SJCRH30 (cell line): ENCODE measurements around the gene RABGAP1L. TPM values are rescaled to one million over a fixed set of nuclear protein-coding genes. Genes with fewer than 3 reads are reported as not detected.
"Not testable (repeated sequence)": the region's sequence is repeated elsewhere in the genome, so short reads cannot be mapped to it uniquely, and the experiment has no call there.

Experiments
- DNase-seq, 2 experiments: peaks; one replicate each; pipeline ENCODE4 v3.0.0-alpha.2; 2015 to 2020
- H3K27ac ChIP-seq: fragments of 250-450 bp; sonication (Bioruptor Pico); 2 replicates; pipeline ENCODE4 v1.5.1; 2020; ENCODE audit warnings: mild to moderate bottlenecking, moderate library complexity
- H3K27me3 ChIP-seq: fragments of 250-450 bp; sonication (Bioruptor Pico); 2 replicates; pipeline ENCODE4 v1.5.1; 2020; ENCODE audit warnings: mild to moderate bottlenecking, moderate library complexity
- H3K36me3 ChIP-seq: fragments of 250-450 bp; sonication (Bioruptor Pico); 2 replicates; pipeline ENCODE4 v1.5.1; 2020; ENCODE audit warnings: mild to moderate bottlenecking, moderate library complexity
- H3K4me1 ChIP-seq: fragments of 250-450 bp; sonication (Bioruptor Pico); 2 replicates; pipeline ENCODE4 v1.5.1; 2020; ENCODE audit warnings: mild to moderate bottlenecking, moderate library complexity
- H3K4me3 ChIP-seq: fragments of 250-450 bp; sonication (Bioruptor Pico); 2 replicates; pipeline ENCODE4 v1.5.1; 2020; ENCODE audit warnings: mild to moderate bottlenecking, moderate library complexity
- H3K9me3 ChIP-seq: fragments of 250-450 bp; sonication (Bioruptor Pico); replicated peaks from 2 replicates; pipeline ENCODE4 v1.5.1; 2020; ENCODE audit warnings: mild to moderate bottlenecking, moderate library complexity
- total RNA-seq: library from RNA; depleted of rRNA; stranded (reverse); fragments of >200 nt; shearing (Covaris generic); gene quantifications from 2 replicates; pipeline ENCODE4 v1.2.3, GENCODE V29; 2014

The RABGAP1L gene
- total RNA-seq, 1 experiment from 2014 or later, result 22.6 TPM

DNA sequence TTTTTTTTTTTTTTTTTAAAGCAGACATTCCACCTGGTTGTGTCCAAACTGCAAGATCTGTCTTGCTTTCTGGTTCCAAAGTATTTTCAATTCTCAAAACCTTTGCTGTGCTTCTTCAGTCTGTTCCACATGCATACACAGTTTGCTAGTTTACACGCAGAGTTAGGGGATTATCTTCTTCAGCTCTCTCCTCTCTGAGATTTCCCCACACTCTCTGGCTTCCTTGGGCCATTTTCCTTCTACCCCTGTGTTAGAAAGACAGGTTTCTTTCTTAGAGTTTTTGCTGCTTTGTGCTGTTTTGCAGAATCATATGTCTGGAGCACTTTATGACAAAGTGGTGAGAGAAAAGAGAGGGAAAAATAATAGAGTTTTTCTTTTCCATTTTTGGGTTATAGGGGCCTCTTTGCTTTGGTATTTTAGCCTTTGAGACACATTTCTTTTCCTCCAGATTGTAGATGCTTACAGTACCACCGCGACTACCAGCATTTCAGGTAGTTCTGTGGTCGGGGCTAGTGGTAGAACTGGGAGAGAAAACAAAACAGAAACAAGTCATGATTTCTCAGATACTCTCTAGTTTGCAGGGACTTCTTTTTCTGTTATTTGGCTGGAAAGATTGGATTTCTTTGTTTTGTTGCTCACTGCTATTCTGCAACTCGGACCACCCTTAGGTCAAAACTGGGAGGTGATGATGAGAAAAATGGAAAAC lies 66.3 kb downstream of the RABGAP1L start:
- Histone ChIP-seq H3K9me3 (no peaks in the 10 kb centered on the region), H3K27me3 (no peaks in the 10 kb centered on the region), H3K36me3 (no peaks in the 10 kb centered on the region), H3K4me1 (no peaks in the 10 kb centered on the region), H3K4me3 (no peak overlapping the region), H3K27ac (no peak overlapping the region)
- DNase-seq, result no peak

DNA sequence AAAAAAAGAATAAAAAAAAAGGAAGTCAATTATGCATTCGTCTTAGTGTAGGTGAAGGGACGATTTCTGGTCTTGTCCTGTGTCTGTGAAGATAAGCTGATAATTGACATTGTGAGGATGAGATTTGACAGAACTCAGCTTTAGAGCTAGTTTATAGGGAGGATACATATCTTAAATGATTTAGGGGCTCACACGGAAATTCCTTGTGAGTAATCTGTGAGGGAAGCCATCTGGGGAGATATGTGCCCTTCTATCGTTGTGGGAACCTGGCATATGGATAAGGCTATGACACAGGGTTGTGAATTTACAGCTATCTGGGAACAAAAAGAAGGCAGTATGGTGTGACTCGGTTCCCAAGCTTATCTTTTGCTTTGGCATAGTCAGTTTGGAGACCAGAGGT lies 71.1 kb downstream of the RABGAP1L start:
- Histone ChIP-seq H3K4me1 (no peaks in the 10 kb centered on the region), H3K27ac (no peak overlapping the region), H3K4me3 (no peak overlapping the region), H3K36me3 (no peaks in the 10 kb centered on the region), H3K27me3 (no peaks in the 10 kb centered on the region), H3K9me3 (no peaks in the 10 kb centered on the region)
- DNase-seq, result no peak

DNA sequence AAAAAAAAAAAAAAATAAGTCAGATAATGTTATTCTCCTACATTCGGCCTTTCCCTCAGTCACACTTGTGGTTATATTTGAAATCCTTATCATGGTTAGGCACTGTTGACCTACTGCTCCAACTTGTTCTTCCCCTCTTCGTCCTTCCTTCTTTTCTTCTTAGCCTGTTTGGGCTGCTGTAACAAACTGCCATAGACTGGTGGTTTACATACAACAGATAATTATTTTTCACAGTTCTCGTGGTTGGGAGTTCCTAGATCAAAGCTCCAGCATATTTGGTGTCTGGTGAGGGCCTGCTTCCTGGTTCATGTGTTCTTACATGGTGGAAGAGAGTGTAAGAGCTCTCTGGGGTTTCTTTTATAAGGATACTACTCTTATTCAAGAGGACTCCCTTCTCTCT lies 73.4 kb downstream of the RABGAP1L start:
- Histone ChIP-seq H3K27ac (no peak overlapping the region), H3K4me3 (no peak overlapping the region), H3K27me3 (no peaks in the 10 kb centered on the region), H3K36me3 (no peaks in the 10 kb centered on the region), H3K4me1 (no peaks in the 10 kb centered on the region), H3K9me3 (no peaks in the 10 kb centered on the region)
- no peak for DNase-seq

DNA sequence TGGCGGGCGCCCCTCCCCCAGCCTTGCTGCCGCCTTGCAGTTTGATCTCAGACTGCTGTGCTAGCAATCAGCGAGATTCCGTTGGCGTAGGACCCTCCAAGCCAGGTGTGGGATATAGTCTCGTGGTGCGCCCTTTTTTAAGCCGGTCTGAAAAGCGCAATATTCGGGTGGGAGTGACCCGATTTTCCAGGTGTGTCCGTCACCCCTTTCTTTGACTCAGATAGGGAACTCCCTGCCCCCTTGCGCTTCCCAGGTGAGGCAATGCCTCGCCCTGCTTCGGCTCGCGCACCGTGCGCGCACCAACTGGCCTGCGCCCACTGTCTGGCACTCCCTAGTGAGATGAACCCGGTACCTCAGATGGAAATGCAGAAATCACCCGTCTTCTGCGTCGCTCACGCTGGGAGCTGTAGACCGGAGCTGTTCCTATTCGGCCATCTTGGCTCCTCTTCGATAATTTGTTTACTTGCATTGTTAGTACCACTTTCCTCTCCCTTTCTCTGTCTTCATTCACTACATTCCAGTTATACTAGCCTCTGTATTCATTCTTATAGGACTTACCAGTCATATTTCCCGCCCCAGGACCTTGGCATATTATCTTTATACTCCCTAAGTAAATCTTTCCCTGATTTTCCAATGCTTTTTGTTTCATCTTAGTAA lies 79.7 kb downstream of the RABGAP1L start:
- not testable (repeated sequence) for H3K36me3 ChIP-seq, H3K4me1 ChIP-seq, DNase-seq, H3K9me3 ChIP-seq, H3K4me3 ChIP-seq, H3K27me3 ChIP-seq, H3K27ac ChIP-seq

DNA sequence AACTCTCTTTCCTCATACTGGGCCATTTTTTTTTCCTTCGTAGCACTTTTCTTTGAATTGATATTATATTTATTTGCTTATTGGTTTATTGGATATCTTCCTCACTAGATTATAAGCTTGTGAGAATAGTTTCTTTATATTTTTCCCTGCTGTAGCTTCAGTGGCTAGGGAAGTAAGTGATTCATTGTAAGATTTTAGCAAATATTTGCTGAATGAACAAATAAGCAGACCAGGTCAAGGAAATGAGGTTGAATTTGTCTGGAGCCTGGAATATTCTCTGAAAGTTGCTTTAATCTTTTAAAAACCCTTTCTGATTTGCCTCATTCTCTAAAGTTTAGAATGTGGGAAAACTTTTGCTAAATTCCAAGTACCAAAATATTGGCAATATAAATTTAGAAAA lies 80.2 kb downstream of the RABGAP1L start:
- Histone ChIP-seq H3K27ac (no peak overlapping the region), H3K4me1 (no peaks in the 10 kb centered on the region), H3K4me3 (no peak overlapping the region), H3K27me3 (no peaks in the 10 kb centered on the region), H3K9me3 (no peaks in the 10 kb centered on the region), H3K36me3 (no peaks in the 10 kb centered on the region)
- DNase-seq, result no peak

DNA sequence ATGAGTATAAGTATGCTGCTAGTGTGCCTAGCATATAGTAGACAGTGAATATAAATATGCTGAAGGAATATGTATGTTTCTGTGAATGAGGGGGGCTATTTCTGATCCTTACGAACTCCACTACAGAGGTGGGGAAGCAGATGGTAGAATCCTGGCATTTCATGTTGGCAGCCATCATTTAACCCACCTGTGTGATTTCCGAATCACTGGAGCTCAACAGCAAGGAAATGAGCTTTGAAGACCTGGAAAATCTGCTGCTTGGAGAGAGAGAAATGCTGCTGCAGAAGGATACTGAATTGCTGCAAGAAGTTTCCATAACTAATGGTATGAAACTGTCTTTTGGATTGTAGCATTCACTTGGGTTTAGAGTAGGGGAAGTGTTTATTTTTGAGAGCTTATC lies 83.5 kb downstream of the RABGAP1L start:
- H3K9me3 ChIP-seq, result no peaks in the 10 kb centered on the region
- no peak for DNase-seq
- H3K27me3 ChIP-seq, result no peaks in the 10 kb centered on the region
- H3K27ac ChIP-seq, result no peak overlapping the region
- H3K4me1 ChIP-seq, result no peaks in the 10 kb centered on the region
- 0 out of 2 replicates have a peak, but pooled peaks cover 3% of the 10 kb centered on the region for H3K36me3 ChIP-seq
- H3K4me3 ChIP-seq, result no peak overlapping the region

DNA sequence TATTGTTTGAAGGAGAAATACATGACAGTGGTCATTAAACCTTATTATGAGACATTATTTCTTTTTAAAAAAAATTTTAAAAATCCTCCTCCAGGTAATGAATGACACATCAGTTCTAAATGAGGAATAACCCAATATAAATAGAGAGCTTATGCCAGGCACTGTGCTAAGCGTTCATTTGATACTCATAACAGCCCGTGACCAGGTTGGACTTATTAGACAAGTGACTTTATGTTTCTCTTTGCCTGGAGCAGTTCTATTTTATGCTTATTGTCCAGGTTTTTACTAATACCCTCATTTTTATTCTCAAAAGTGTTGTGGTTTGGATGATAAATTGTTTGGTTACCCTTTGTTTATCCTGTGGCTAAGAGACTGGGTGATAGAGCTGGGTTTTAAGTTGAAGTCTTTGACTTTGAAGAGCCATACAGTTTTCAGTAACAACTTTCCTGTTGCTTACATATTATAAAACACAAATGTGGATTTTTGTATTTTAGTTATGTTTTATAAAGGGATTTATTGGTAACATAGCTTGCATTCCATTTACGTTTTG lies 84.2 kb downstream of the RABGAP1L start:
- Histone ChIP-seq H3K9me3 (no peaks in the 10 kb centered on the region), H3K27me3 (no peaks in the 10 kb centered on the region), H3K4me3 (no peak overlapping the region), H3K36me3 (0 out of 2 replicates have a peak, but pooled peaks cover 3% of the 10 kb centered on the region), H3K27ac (no peak overlapping the region), H3K4me1 (no peaks in the 10 kb centered on the region)
- DNase-seq, result peak in 1 of 2 experiments; percentile 2

DNA sequence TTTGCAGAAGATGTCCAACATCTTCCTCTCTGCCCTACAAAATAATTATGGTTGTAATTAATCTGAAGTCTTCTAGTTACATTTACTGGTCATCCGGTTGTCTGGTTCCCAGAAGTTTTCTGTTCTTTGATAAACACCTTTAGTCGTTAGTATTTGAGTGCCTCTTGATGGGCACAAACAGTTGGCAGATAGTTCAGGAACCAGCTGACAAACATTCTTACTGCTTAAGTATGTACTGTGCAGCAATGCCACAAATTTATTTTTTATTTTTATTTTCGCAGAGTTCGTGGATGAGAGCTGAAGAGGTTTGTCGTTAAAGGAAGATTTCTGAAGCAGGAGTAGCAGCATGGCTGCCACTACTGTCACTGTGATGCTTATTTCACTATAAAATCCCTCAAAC lies 84.7 kb downstream of the RABGAP1L start:
- H3K27ac ChIP-seq, result no peak overlapping the region
- no peak for DNase-seq
- no peaks in the 10 kb centered on the region for H3K9me3 ChIP-seq
- no peak overlapping the region for H3K4me3 ChIP-seq
- H3K4me1 ChIP-seq, result no peaks in the 10 kb centered on the region
- 0 out of 2 replicates have a peak, but pooled peaks cover 3% of the 10 kb centered on the region for H3K36me3 ChIP-seq
- H3K27me3 ChIP-seq, result no peaks in the 10 kb centered on the region

DNA sequence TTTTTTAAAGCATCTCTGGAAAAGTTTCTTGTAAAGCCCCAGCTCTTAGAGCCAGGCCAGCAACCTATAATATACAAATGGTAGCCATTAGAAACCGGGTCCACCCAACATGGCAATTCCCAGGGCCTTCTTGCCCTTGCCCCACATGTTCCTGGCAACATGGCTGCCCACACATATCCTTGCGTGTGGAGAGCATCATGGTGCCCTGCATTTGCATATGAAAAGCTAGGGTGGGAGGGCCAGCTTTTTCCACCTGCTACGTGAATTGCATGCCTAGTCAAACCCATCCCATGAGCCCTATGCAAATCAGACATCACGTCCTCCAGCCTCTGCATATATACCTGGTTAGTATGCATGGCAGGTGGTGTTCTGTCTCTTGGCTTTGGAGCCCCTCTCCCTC lies 88.2 kb downstream of the RABGAP1L start:
- no peak overlapping the region for H3K27ac ChIP-seq
- no peaks in the 10 kb centered on the region for H3K27me3 ChIP-seq
- H3K9me3 ChIP-seq, result no peaks in the 10 kb centered on the region
- H3K4me1 ChIP-seq, result no peaks in the 10 kb centered on the region
- 0 out of 2 replicates have a peak, but pooled peaks cover 3% of the 10 kb centered on the region for H3K36me3 ChIP-seq
- no peak overlapping the region for H3K4me3 ChIP-seq
- DNase-seq, result no peak

DNA sequence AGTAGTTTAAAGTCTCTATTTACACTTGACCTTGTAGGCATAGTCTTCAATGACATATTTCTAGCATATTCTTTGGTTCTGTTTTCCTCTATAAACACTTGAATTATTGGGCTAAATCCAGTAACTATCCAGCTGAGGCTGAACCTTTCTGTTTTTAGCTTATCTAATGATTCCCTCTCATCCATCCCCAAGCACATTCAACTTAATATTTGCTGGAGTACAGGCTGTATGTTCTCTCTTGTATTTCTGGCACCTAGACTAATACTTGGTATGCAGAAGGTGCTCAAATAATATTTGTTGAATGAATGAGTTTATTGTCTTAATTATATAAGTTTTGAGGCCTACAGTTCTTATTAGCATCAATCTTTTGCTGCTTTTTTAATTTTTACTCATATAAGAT lies 88.7 kb downstream of the RABGAP1L start:
- DNase-seq, result no peak
- H3K36me3 ChIP-seq, result 0 out of 2 replicates have a peak, but pooled peaks cover 3% of the 10 kb centered on the region
- no peak overlapping the region for H3K27ac ChIP-seq
- H3K4me1 ChIP-seq, result no peaks in the 10 kb centered on the region
- no peak overlapping the region for H3K4me3 ChIP-seq
- H3K9me3 ChIP-seq, result no peaks in the 10 kb centered on the region
- H3K27me3 ChIP-seq, result no peaks in the 10 kb centered on the region

DNA sequence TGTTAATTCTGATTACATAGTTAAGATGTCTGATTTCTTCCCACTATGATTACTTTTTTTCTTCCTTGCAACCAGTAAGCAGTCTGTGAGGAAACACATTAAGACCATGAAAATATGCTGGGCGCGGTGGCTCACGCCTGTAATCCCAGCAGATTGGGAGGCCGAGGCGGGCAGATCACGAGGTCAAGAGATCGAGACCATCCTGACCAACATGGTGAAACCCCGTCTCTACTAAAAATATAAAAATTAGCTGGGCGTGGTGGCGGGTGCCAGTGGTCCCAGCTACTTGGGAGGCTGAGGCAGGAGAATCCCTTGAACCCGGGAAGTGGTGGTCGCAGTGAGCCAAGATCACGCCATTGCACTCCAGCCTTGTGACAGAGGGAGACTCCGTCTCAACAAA lies 97.1 kb downstream of the RABGAP1L start:
- H3K27me3 ChIP-seq, H3K27ac ChIP-seq, H3K9me3 ChIP-seq, DNase-seq, H3K4me1 ChIP-seq, H3K36me3 ChIP-seq, H3K4me3 ChIP-seq: not testable (repeated sequence)

DNA sequence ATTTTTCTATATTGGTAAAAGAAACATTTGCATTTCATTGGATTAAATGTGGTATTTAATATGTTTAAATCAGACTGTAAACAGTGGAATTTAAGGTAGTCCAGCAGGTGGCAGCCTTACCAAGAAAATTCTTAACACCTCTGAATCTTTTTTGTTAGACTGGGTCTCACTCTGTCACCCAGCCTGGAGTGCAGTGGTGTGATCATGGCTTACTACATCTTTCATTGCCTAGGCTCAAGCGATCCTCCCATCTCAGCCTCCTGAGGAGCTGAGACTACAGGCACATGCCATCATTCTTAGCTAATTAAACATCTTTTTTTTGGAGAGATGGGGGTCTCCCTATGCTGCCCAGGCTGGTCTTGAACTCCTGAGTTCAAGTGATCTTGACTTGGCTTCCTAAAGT lies 98.8 kb downstream of the RABGAP1L start:
- Histone ChIP-seq H3K4me3 (no peak overlapping the region), H3K4me1 (peaks cover 3% of the 10 kb centered on the region; the same call in 1 of the 2 replicates), H3K27me3 (no peaks in the 10 kb centered on the region), H3K9me3 (no peaks in the 10 kb centered on the region), H3K36me3 (no peaks in the 10 kb centered on the region), H3K27ac (no peak overlapping the region)
- peak; percentile 36 to 66 for DNase-seq

DNA sequence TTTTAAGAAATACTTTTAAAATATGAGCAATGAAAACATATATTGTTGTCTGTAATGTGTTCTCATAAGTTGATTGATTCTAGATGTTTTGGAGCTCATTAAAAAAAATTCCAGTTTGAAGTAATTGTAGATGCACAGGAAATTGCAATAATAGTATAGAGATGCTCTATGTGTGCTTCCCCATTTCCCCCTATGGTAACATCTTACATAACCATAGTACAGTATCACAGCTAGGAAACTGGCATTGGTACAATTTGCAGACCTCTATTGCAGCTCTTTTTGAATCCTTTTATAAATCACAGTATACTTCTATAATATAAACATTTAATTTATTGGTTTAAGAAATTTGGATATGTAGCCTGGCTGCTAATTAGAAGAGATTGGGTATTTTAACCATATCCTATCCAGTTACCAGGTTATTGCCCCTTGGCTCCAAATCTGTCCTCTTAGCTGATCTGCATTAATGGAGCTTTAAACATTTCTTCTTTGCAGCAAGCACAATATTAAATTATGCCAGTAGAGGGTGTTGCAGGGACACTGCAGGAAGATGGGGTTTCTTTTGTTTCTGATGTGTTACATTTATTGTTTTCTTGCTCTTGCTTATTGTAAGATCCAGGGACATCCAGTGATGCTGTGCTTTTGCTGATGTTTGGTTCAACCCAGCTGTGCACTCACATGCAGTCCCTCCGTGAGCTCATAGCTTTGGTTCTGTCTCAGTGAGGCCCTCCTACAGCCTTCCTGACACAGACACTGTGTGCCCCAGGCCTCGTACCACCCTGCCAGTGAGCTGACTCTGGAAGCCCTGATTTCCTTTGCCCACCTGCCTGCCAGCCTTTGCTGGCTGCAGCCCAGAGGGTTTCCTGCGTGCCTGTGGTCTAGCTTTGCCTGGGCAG lies 103.3 kb downstream of the RABGAP1L start:
- no peak overlapping the region for H3K27ac ChIP-seq
- H3K36me3 ChIP-seq, result no peaks in the 10 kb centered on the region
- DNase-seq, result peak; percentile 27 to 62
- H3K4me1 ChIP-seq, result peaks cover 5% of the 10 kb centered on the region; the same call in 1 of the 2 replicates
- no peaks in the 10 kb centered on the region for H3K27me3 ChIP-seq
- no peak overlapping the region for H3K4me3 ChIP-seq
- H3K9me3 ChIP-seq, result no peaks in the 10 kb centered on the region

DNA sequence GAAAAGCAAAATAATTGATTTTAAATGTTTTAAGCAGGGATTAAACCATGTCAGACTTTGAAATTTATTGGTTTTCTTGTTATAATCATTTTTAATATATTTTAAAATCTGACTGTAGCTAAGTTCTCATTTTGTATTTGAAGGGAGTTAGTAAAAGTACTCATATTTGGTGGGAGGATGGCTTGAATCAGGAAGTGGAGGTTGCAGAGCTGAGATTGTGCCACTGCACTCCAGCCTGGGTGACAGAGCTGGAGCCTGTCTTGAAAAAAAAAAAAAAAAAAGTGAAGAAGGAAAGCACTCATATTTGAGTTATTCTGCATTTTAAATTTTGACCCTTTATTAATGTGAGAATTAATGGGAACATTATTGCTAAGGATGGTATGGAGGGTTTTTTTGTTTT lies 106.0 kb downstream of the RABGAP1L start:
- H3K4me1 ChIP-seq, result peaks cover 5% of the 10 kb centered on the region; the same call in 1 of the 2 replicates
- no peaks in the 10 kb centered on the region for H3K27me3 ChIP-seq
- DNase-seq, result no peak
- H3K27ac ChIP-seq, result no peak overlapping the region
- no peaks in the 10 kb centered on the region for H3K9me3 ChIP-seq
- no peaks in the 10 kb centered on the region for H3K36me3 ChIP-seq
- H3K4me3 ChIP-seq, result no peak overlapping the region

DNA sequence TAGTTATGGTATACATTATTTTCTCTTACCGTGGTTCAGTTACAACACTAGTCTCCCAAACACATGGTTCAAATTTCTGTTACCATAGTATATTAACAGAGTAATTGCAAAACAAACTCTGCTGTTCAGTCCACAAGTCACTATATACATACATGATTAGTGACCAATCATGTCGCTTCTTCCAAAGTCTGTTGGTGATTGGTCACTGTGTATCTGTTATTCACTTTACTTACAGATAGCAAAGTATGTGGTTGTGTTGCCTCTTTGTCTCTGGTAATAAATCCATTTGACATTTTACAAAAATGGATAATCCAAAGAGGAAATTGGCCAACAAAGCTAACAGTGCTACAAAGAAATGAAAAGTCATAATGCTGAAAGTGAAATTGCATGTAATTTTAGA lies 107.2 kb downstream of the RABGAP1L start:
- Histone ChIP-seq H3K27me3 (no peaks in the 10 kb centered on the region), H3K27ac (no peak overlapping the region), H3K9me3 (no peaks in the 10 kb centered on the region), H3K4me3 (no peak overlapping the region), H3K36me3 (no peaks in the 10 kb centered on the region), H3K4me1 (peaks cover 5% of the 10 kb centered on the region; the same call in 1 of the 2 replicates)
- DNase-seq, result no peak
